HG03196 (cell line): ENCODE measurements around the gene GLDC.
"Not testable (repeated sequence)": the region's sequence is repeated elsewhere in the genome, so short reads cannot be mapped to it uniquely, and the experiment has no call there.

ENCODE experiments used
- ATAC-seq: cut with Tn5 transposase; IDR thresholded peaks from one replicate; pipeline ENCODE4 v1.9.1; 2021; ENCODE audit not compliant: unreplicated experiment

The GLDC gene

DNA sequence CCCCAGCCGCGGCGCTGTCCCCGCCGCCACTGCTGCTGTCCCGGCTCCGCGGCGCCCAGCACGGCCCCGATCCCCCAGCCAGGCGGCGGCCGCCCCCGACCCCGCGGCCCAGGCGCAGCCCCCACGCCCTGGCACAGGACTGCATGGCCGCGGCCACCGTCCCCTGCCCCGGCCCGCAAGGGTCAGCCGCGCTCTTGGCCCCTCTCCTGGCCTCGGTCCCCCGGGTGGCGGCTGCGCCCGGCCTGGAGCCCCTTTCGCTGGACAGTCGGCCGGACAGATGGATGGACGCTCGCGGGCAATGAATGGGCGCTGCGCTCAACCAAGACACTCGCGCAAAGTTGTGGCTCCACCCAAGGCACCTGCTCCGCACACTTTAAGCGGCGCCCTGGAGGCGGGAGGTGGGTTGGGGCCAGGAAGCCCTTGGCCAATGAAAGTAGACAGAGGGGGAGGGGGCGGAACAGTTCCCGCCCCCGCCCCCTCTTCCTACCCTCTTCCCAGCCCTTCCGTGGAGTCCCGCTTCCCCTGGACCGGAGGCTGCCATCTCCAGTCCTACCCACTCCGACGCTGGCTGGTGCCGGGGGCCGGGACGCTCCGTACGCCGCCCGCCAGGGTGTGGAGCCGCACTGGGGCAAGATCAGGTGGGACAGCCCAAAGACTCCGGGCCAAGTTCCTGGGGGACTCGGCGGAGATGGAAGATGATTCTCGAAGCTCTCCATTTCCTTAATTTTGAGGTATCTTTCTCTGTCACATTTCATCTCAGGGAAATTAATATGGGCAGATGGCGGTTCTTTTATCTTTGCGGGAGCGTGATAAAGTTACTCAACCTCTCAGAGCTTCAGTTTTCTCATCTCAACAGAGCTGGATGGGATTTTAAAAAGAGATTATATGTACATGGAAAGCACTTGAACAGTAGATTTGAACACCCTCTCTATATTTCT lies at the start of gene GLDC:
TSS of gene GLDC (minus strand) at position 375 of the 938 bp plus-strand sequence. CDS start at position 145, 230 bp downstream.
- ATAC-seq = peak; percentile 84

DNA sequence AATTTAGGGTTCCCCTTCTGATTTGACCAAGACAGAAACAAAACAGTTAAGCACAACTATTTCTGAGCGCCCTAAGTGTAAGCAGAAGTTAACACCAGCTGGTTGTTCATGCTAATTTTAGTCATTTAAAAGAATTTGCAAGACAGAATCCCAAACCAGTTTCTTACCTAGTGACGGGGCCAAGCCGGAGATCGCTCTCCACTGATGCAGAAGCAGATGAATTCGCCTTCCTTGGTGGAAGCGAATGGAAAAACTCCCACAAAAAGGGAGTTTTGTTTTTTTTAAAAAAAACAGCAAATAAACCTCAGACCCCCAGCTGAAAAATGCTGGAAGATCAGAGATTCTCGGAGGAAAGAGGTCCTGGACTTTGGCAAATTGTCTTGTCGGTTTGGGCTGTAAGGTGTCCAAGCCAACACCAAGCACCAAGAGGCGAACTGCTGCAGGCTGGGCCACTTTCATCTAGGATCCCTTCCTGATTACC lies 47.4 kb upstream of the GLDC start:
- ATAC-seq = no peak

DNA sequence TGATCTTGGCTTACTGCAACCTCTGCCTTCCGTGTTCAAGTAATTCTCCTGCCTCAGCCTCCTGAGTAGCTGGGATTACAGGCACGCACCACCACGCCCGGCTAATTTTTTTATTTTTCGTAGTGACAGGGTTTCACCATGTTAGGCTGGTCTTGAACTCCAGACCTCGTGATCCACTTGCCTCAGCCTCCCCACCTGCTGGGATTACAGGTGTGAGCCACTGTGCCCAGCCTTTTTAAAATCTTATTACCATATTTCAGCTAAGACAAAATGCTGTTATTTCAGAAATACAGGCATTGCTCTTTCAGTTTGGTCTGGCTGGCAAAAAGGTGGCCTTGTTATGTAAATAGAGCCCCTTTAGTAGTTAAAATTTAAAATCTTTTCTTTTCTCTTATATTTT lies 46.9 kb upstream of the GLDC start:
- ATAC-seq = no peak

DNA sequence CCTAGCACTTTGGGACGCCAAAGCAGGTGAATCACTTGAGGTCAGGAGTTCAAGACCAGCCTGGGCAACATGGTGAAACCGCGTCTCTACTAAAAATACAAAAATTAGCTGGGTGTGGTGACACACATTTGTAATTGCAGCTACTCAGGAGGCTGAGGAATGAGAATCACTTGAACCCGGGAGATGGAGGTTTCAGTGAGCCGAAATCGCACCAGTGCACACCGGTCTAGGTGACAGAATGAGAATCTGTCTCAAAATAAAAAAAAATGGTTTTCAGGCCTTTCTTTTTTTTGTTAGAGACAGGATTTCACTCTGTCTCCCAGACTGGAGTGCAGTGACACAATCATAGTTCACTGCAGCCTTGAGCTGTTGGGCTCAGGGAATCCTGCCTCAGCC lies 45.1 kb upstream of the GLDC start:
- ATAC-seq = not testable (repeated sequence)

DNA sequence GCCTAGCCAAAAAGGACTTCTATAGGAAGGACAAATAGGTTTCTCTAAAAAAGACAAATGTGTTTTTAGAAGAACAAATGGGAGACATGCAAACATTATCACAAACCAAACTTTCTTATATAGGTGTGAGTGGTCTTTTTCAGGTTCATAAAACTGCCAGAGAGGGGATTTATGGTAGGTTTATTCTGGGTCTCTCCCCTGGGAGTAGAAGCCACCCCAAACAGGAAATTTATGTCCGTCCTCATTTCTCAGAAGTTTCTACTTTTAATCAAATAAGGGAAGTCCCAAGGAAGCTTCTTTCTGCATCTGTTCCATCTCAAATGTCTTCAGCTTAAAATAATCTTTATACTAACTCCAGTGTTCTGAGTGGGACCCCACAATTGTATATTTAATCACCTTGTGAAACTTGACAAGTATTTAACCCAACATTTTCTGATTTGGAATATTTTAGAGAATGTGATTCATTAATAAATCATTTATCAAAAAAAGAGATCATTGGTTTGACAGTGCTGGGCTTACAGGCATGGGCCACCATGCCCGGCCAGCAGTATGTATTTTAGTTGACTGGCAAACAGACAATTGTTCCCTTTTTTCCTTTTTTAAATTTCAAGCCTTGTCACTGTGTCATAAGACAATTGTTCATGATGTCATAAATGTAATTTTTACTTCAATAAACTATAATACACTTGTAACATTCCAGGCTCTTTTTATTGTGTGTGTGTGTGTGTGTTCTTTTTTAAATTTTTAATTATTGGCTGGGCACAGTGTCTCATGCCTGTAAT lies 44.6 kb upstream of the GLDC start:
- ATAC-seq = peak; percentile 41

DNA sequence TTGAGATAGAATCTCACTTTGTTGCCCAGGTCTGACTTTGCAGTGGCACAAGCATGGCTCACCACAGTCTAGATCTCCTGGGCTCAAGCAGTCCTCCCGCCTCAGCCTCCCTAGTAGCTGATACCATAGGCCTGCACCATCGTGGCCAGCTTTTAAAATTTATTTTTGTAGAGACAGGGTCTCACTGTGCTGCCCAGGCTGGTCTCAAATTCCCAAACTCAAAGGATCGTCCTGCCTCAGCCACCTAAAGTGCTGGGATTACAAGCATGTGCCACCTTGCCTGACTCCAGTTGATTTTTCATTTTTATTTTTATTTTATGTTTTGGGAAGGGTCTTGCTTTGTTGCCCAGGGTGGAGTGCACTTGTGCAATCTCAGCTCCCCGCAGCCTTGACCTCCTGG lies 41.7 kb upstream of the GLDC start:
- ATAC-seq = no peak

- ATAC-seq = no peak
Measured at GRCh38 chr9:6686396-6686795, 40.9 kb upstream of the GLDC start.

GRCh38 chr9:6681957-6682501 lies 36.5 kb upstream of the GLDC start:
- no peak for ATAC-seq

GRCh38 chr9:6681147-6681956 lies 35.8 kb upstream of the GLDC start:
- ATAC-seq = peak; percentile 72

- peak; percentile 23 for ATAC-seq
Measured at GRCh38 chr9:6680797-6681146, 35.2 kb upstream of the GLDC start.

DNA sequence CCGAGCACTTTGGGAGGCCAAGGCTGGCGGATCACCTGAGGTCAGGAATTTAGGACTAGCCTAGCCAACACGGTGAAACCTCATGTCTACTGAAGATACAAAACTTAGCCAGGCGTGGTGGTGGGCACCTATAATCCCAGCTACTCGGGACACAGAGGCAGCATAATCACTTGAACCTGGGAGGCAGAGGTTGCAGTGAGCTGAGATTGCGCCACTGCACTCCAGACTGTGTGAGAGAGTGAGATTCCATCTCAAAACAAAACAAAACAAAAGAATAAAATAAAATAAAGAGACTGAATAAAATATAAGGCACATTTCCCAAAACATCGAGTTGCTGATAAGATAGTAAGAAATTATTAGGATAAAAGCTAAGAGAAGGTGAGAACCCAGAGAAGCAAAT lies 32.3 kb upstream of the GLDC start:
- no peak for ATAC-seq

DNA sequence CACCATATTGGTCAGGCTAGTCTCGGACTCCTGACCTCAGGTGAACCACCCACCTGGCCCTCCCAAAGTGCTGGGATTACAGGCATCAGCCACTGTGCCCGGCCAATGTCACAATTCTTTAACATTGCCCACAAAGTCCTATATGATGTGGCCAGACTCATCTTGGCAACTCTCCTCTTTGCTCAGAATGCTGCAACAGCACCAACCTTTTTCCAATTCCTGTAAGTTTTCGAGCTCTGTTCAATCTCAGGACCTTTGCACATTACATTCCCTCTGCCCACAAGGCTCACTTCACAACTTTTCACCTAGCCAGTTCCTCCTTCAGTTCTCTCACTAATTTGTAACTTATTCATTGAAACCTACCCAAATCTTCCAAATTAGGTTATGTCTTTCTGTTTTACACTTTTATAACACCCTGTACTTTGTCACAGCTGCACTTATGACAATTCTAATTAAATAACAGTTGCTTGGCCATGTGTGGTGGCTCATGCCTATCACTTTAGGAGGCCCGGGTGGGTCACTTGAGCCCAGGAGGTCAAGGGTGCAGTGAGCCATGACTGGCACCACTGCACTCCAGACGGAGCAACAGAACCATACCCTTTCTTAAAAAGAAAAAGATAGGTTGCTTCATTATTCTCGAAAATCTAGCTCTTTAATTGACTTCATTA lies 30.9 kb upstream of the GLDC start:
- ATAC-seq = no peak

DNA sequence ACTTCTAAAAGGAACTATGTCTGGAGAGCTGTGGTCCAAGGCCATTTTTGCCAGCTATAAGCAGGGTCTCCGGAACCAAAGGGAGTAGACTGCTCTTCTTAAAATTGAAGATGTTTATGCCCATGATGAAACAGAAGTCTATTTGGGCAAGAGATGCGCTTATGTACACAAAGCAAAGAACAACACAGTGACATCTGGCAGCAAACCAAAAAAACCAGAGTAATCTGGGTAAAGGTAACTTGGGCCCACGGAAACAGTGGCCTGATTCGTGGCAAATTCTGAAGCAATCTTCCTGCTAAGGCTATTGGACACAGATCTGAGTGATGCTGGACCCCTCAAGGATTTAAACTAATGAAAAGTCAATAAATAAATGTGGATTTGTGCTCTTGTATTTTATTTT lies 29.7 kb upstream of the GLDC start:
- no peak for ATAC-seq

DNA sequence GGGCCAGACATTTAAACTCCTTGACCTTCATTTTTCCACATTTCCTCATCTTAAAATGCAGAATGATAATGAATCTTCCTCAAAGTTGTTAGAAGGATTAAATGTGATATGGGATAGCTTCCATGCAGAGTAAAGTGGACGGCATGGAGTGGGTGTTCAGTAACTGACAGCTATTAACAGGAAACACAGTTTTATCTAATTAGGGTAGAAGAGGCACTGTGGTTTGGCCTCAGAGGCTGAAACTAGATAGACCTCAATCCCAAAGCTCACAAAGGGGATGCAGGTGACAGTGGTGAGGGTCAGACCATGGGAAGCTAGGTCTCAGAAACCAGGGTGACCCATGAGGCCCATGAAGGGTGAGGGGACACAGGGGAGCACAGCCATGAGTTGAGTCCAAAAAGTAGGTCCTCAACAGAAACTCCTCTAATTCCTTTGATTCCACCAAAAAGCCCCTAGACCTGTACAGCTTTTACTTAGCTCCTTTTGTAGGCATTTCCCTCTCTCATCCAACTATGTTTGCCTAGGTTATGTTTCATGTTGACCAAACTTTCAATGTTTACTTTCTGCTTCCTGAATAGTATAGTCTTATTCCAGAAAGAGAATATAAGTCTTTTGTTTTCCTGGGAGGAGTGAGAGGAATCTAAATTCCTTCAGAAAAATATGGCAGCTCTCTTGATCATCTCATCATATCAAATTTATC lies 27.9 kb upstream of the GLDC start:
- peak; percentile 49 for ATAC-seq

GRCh38 chr9:6672118-6672517 lies 26.6 kb upstream of the GLDC start:
- no peak for ATAC-seq

- ATAC-seq = no peak
Measured at GRCh38 chr9:6671416-6671815, 25.9 kb upstream of the GLDC start.

DNA sequence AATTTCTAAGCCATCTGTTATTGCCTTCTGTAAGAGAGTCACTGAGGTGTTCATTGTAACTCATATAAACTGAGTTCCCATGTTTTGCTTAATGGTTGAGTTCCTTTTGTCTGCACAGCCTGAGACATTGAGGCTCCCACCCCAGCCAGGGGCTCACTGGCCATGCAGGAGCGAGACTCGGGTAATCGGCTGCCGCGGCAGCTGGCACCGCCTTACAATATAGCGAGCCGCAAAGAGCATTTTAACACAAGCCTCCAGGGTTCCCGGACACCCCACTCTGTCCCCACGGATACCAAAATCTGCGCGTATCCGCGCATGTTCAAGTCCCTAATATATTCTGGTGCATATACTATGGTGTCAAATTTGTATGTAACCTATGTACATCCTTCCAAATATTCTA lies 24.4 kb upstream of the GLDC start:
- ATAC-seq = no peak

- ATAC-seq = peak; percentile 54
Measured at GRCh38 chr9:6667633-6668280, 22.2 kb upstream of the GLDC start.

DNA sequence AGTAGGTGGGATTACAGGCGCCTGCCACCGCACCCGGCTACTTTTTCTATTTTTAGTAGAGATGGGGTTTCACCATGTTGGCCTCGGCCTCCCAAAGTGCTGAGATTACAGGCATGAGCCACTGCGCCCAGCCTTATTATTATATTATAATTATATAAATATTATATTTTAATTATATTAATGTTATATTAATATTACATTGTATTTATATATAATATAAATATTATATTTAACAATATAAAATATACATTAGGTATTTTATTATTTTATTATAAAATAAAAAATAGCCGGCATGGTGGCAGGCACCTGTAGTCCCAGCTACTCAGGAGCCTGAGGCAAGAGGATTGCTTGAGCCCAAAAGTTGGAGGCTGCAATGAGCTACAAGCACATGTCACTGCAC lies 21.6 kb upstream of the GLDC start:
- no peak for ATAC-seq
